GM19372 (cell line): Measurements from ENCODE around the gene PTPRG.
"Not testable (repeated sequence)": the region's sequence is repeated elsewhere in the genome, so short reads cannot be mapped to it uniquely, and the experiment has no call there.

Source experiments
- ATAC-seq: cut with Tn5 transposase; IDR thresholded peaks from one replicate; pipeline ENCODE4 v1.9.1; 2021; ENCODE audit warnings: mild to moderate bottlenecking, low read depth, moderate library complexity; ENCODE audit not compliant: unreplicated experiment

PTPRG gene

DNA sequence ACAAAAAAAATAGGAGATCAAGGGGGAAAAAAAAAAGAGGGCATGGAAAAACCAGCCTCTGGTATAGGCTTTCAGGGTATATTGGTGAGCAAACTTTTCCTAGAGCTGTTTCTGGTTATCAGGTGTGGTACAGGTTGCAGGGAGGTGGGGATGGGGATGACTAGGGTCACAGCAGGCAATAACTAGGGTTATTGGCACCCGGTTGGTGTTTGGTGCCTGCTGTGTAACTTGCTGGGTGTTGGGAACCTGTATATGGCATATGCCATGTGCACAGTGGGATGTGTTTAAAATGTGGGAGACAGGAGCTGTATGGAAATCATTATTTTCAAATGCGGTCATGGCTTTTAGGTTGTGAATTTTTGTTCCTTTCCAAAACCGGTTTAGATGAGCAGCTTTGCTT is 119.2 kb downstream of the PTPRG start:
- no peak for ATAC-seq

DNA sequence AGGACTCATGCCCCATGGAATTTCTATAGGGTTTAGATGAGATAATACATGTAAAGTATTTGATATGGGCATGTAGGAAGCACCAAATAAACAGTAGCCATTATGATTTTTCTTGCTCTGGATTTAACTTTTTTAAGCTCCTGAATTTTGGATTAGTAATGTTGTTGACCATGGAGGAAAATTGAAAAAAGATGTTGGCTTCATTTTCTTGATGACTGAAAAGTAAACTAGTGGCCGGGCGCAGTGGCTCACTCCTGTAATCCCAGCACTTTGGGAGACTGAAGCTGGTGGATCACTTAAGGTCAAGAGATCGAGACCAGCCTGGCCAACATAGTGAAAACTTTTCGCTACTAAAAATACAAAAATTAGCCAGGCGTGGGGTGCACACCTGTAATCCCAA is 120.3 kb downstream of the PTPRG start:
- no peak for ATAC-seq

GRCh38 chr3:61682671-61683548 is 121.5 kb downstream of the PTPRG start:
- no peak for ATAC-seq

DNA sequence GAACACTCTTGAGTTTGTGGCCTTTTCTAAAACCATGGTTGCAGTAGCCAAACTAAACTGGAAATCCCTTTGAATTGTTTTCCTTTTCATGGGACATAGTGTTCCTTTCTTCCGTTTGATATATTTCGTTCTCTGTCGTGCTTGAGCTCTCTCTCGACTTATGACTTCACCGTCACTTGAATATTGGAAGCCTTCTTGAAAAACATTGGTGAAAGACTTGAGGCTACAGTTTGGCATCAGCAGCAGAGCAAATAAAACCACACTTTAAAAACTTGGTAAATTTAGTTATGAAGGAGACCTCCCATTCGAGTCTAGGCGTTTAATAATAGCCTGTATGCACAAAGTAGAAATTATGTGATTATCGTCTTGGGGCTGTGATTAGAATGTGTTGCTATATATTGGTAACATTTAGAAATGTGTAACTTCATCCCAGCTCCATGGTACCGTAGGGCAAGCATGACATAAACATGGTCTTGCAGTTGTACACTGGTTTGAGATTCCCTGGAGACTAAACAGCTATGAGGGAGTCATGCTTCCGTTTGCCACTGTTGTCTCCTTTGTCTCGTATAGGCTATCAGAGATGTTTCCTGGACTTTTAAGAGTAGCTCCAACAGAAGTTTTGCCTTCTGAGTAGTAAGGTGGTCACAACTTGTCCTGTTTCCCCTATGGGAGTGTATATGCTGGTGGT is 122.3 kb downstream of the PTPRG start:
- no peak for ATAC-seq

GRCh38 chr3:61684386-61684785 is 123.0 kb downstream of the PTPRG start:
- ATAC-seq, result no peak

- ATAC-seq, result no peak
These were observed 124.4 kb downstream of the PTPRG start for GRCh38 chr3:61685755-61686154.

GRCh38 chr3:61686228-61686648 is 124.9 kb downstream of the PTPRG start:
- ATAC-seq, result no peak

GRCh38 chr3:61687206-61687605 is 125.8 kb downstream of the PTPRG start:
- ATAC-seq, result no peak

DNA sequence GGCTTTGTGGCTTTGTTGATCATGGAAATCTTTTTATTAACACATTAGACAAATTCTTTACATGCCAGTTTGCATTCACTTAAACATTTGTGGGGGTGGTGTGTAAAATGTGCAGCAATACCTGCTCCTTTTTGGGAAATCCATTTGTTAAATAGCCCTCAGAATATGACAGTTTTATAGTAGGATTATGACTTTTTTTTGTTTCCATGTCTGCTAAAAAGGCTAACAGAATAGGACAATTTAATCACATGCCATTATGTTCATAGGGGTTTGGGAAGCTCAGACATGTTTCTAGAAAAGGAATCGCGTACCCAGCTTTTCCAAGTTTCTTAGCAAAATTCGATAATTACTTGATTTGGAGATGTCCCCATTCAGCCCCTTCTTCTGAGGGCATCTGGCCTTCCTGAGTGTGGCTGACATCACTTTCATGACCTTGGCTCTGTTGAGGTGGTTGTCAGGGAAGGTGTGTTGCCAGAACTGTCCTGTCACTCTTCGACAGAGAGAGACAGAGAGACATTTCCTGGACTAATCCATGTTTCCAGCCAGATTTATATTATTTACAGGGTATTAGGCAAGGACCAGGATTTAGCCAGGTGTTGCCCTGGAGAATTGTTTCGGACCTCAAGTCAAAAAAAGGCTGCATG is 126.4 kb downstream of the PTPRG start:
- no peak for ATAC-seq

DNA sequence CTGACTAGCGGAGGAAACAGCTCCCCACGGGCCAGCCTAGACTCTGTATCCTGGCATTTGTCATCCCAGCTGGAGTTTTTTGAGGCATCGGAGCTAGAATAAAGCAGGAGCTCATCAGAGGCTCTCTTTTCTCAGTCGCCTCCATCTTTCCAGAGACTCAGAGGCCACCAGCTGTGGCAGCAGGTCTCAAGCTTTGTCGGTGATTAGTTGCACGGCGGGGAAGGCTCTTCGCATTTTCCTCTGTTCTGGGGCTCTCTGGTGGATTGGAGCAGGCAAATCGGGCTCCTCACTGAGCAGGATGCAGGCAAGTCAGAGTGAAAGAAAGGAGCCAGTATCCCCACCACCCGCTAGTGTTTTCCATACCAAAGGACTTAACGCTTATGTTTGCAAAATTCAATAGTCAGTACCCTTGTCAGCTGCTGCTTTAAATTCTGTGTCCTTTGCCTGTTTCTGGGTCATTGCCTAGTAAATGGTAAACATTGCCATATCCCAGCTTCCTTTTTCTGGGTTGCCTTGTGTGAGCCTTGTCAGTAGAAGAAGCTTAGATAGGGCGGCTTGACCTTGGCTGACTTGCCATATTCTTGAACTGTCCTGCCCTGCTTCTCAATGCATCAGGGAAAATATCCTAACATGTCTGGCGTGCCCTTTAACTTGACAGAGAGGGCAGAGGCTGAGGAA is 127.1 kb downstream of the PTPRG start:
- ATAC-seq, result no peak

DNA sequence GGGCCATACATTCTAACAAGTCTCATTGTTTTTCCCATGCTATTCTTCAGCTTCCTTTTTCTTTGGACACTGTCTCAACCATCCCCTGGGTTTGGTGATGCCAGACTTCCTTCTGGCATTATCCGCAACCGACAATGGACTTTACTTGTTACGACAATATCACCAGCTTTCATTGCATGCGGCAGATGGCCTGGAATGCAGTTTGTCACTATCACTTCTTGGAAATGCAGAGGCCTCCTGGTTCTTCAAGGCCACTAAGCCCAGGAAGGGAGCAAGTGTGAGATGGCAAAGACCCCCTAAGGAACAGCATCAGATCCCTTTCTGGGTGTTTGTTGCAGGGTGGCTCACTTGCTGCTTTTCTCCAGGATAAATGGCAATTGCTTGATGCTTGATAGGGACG is 128.6 kb downstream of the PTPRG start:
- ATAC-seq, result no peak

GRCh38 chr3:61691466-61691865 is 130.1 kb downstream of the PTPRG start:
- ATAC-seq, result no peak

DNA sequence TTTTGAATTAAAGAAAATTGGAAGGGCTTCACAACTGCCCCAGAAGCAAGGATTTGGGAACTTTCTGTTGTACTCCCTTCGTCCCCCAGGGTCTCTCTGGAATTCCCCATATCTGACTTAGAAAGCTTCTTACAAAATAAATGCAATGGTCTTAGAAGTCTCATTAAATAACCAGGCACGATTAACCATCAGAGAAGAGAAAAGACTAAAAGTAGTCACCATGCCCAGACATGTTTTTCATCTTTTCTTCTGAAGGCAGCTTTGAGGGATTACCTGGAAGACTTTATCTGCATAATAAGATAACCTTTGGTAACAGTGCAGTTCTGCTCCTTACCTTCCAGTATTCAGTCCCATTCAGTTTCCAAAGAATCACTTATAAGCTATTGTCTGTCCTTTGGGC is 135.9 kb downstream of the PTPRG start:
- no peak for ATAC-seq

DNA sequence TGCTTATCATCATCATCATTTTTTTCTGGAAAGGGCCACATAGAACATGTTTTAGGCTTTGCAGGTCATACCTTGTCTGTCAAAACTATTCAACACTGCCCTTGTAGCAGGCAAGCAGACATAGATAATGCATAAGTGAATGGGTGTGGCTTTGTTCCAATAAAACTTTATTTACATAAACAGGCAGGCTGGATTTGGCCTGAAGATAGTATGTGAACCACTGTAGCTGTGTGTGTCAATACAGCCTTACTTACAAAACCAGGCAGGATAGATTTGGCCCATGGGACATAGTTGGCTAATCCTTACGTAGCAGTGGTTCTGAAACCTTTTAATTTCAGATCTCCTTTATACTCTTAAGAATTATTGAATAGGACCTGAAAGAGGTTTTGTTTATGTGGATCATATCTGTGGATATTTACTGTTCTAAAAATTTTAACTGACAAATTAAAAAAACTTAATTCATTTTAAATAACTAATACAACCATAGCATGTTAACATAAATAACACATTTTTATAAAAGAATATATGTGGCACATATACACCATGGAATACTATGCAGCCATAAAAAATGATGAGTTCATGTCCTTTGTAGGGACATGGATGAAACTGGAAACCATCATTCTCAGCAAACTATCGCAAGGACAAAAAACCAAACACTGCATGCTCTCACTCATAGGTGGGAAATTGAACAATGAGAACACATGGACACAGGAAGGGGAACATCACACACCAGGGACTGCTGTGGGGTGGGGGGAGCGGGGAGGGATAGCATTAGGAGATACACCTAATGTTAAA is 137.1 kb downstream of the PTPRG start:
- ATAC-seq, result not testable (repeated sequence)

GRCh38 chr3:61699622-61700021 is 138.3 kb downstream of the PTPRG start:
- ATAC-seq, result no peak

- ATAC-seq, result no peak
These were observed 139.6 kb downstream of the PTPRG start for GRCh38 chr3:61701011-61701410.

- ATAC-seq, result no peak
These were observed 141.1 kb downstream of the PTPRG start for GRCh38 chr3:61702453-61702852.

DNA sequence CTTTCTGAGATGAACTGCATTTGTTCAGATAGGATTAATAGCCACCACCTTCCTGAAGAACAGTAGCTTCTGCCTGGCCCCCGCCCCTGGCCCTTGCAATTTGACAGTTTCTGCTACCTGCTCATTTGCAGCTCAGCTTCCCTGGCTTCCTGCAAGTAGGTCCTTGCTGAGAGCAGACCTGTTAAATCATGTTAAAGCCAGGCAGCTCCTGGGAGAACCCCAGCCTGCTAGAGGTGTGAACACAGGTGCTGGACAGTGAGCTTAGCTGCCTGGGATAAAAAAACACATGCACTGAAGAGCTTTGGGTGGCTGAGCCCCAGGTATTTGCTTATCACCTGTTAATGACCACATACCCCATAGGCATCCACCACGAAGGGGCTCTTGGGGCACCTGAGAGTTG is 143.4 kb downstream of the PTPRG start:
- ATAC-seq, result no peak

- ATAC-seq, result no peak
These were observed 146.1 kb downstream of the PTPRG start for GRCh38 chr3:61707492-61707891.

DNA sequence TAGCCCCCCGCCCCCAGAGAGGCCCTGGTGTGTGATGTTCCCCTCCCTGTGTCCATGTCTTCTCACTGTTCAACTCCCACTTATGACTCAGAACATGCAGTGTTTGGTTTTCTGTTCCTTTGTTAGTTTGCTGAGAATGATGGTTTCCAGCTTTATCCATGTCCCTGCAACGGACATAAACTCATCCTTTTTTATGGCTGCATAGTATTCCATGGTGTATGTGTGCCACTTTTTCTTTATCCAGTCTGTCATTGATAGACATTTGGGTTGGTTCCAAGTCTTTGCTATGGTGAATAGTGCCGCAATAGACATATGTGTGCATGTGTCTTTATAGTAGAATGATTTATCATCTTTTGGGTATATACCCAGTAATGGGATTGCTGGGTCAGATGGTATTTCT is 149.5 kb downstream of the PTPRG start:
- ATAC-seq, result not testable (repeated sequence)
